GM20431 (cell line): ENCODE data around the gene CELF1.
"Not testable (repeated sequence)": the region's sequence is repeated elsewhere in the genome, so short reads cannot be mapped to it uniquely, and the experiment has no call there.

ENCODE experiments used
- in situ Hi-C: fragments of 300-500 bp; cut with MseI, MboI; formaldehyde crosslinking; loops from one replicate; pipeline ENCODE4 v1.15.0; 2020; ENCODE audit warnings: low sequenced_read_pairs; ENCODE audit not compliant: unreplicated experiment

Gene CELF1

DNA sequence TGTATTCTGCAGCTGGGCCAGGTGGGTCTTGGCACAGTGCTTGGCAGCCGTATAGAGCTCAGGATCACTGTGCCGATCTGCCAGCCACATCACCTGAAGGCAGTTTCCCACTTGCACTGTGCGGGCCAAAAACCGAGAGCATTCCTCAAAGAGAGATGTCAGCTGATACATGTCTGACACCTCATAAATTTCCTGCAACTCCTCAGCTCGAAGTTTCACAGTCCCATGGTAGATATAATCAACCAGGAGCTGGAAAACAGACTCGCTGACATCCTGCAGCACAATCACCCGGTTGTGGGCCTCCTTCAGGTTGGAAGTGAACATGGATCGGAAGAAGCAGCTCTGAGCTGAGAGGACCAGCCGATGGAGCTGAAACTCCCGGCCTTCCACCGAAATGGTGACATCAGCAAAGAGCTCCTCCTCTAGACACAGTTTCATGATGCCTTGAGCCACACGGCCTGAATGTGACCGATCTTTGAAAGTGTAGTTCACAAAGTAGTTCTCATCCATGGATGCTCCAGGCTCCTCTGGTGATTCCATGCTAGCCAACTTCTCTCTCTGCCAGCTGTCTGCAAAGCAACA is 24.6 kb upstream of the CELF1 start:
- in situ Hi-C loops, result no loop called here

- in situ Hi-C loops, result no loop called here
Observed at GRCh38 chr11:47573321-47573720, 20.4 kb upstream of the CELF1 start.

DNA sequence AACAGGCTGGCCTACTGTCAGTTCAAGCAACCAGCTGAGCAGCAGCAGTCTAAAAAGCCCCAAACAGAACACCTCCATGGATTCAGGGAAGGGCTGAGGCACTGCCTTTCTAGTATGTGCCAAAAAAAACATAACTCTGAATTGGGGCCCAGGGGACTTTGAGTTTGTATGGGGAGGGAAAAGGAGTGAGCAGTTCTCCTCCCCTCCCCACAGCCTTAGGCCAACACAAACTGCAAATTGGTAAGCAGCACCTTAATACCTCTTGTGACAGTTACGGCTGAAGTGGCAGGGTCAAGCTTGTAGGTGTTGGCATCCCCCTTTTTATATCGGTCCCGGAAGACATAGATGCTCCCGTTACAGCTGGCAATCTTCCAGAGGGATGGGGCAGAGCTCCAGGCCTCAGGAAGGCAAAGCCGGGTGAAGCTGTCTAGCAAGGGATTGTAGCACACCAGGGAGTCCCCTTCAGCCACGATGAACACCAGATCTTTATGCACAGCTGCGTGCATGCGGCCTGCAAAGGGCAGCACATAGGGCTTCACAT is 19.9 kb upstream of the CELF1 start:
- in situ Hi-C loops, result no loop called here

- in situ Hi-C loops, result no loop called here
Observed at GRCh38 chr11:47571895-47572294, 19.0 kb upstream of the CELF1 start.

DNA sequence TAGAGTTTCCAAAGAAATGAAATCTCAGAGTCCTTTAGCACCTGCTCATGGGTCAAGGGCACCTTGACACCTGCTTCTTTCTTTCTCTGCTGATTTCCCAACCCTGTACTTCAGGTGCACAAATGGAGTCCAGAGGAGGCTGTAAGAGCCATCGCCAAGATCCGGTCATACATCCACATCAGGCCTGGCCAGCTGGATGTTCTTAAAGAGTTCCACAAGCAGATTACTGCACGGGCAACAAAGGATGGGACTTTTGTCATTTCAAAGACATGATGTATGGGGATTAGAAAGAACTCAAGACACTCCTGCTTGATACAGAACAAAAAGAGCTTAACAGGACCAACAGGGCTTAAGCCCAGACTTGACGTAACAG is 18.4 kb upstream of the CELF1 start:
- in situ Hi-C loops, result no loop called here

- in situ Hi-C loops, result no loop called here
Observed at GRCh38 chr11:47570651-47571356, 17.9 kb upstream of the CELF1 start.

DNA sequence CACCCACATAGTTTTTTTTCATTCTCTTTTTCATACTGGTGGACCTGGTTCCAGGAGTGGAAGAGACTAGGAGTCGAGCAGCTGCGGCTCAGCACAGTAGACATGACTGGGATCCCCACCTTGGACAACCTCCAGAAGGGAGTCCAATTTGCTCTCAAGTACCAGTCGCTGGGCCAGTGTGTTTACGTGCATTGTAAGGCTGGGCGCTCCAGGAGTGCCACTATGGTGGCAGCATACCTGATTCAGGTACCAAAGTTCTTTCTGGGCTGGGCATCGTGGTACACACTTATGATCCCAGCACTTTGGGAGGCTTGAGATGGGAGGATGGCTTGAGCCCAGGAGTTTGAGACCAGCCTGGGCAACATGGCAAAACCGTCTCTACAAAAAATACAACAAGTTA is 16.7 kb upstream of the CELF1 start:
- in situ Hi-C loops, result no loop called here

DNA sequence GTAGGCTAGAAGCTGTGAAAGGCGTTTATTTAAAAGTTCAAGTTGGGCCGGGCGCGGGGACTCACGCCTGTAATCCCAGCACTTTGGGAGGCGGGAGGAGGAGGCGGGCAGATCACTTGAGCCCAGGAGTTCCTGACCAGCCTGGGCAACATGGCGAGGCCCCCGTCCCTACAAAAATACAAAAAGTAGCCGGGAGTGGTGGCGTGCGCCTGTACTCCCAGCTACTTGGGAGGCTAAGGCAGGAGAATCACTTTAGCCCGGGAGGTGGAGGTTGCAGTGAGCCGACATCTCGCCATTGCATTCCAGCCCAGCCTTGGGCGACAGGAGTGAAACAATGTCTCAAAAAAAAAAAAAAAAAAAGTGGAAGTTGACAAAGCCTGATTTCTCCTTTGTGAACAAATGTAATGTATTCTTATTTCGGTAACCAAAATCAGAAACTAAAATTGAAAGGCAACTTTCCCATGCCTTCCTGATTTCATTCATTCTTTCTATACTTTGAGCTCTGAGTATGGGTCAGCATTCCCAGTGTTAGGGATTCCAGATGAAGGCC is 13.3 kb upstream of the CELF1 start:
- in situ Hi-C loops, result no loop called here

- in situ Hi-C loops, result no loop called here
Observed at GRCh38 chr11:47565340-47566148, 12.6 kb upstream of the CELF1 start, which contains the start of gene PTPMT1. TSS of gene PTPMT1 (plus strand) at chr11:47565599. CDS start at chr11:47565623, 24 bp downstream.

- in situ Hi-C loops, result no loop called here
Observed at GRCh38 chr11:47564933-47565339, 12.0 kb upstream of the CELF1 start.

DNA sequence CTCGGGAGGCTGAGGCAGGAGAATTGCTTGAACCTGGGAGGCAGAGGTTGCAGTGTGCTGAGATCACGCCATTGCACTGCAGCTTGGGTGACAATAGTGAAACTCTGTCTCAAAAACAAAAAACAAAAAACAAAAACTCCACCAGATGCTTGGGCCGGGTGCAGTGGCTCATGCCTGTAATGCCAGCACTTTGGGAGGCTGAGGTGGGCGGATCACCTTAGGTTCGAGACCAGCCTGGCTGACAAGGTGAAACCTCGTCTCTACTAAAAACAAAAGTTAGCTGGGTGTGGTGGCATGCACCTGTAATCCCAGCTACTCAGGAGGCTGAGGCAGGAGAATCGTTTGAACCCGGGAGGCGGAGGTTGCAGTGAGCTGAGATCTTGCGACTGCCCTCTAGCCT is 11.4 kb upstream of the CELF1 start:
- in situ Hi-C loops, result not testable (repeated sequence)

GRCh38 chr11:47562393-47562792 is 9.5 kb upstream of the CELF1 start:
- in situ Hi-C loops, result not testable (repeated sequence)

- in situ Hi-C loops, result no loop called here
Observed at GRCh38 chr11:47560426-47560825, 7.5 kb upstream of the CELF1 start.

DNA sequence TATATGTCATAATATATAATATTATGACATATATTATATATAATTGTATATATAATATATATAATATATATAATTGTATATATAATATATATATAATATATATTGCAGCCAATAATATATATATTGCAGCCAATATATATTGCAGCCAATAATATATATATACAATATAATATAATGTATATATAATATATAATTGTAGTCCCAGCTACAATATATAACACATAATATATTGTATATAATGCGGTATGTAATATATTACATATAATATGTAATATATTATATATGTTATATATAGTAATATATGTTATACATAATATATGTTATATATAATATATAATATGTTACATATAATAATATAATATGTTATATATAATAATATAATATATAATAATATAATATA is 5.8 kb upstream of the CELF1 start:
- in situ Hi-C loops, result no loop called here

- in situ Hi-C loops, result not testable (repeated sequence)
Observed at GRCh38 chr11:47557004-47557403, 4.1 kb upstream of the CELF1 start.

DNA sequence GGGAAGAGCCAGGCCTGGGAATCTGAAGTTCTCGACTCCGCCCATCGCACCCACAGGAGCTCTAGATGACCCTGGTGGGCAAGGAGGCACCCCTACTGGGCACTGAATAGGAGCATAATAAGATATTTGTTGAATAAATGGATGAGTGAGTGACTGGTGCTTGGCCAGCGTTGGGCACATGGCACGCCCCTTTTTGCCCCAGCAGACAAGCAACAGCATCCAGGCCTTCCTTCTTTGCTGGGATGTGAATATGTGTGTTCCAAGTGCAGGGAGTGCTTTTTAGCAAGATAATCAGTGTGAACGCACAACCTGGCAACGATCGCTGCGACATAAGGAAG is 443 bp upstream of the CELF1 start:
- in situ Hi-C loops, result no loop called here

DNA sequence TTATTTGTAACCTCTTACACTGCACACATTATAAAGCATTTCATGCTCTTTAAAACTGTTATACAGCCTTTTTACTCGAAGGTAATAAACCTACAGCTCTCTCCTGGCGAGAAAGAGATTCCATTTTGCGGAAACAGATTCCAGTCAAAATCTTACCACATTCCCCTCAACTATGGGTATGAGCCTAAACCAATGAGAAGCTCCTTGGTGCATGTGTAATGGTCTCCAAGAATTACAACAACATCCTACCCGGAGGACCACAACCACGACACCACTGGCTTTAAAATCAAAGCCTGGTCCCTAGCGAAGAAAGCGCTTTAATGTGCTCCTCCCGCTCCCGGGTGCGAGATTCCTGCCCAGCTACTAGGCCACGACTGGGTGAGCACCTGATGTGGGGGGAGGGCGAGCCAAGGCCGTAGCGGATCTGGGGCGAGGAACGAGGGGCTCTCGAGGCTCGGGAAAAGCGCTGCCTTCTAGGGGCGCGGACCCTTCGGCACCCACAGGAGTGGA is 821 bp downstream of the CELF1 start:
- in situ Hi-C loops, result no loop called here

- in situ Hi-C loops, result no loop called here
Observed at GRCh38 chr11:47551086-47551485, 1.8 kb downstream of the CELF1 start.

DNA sequence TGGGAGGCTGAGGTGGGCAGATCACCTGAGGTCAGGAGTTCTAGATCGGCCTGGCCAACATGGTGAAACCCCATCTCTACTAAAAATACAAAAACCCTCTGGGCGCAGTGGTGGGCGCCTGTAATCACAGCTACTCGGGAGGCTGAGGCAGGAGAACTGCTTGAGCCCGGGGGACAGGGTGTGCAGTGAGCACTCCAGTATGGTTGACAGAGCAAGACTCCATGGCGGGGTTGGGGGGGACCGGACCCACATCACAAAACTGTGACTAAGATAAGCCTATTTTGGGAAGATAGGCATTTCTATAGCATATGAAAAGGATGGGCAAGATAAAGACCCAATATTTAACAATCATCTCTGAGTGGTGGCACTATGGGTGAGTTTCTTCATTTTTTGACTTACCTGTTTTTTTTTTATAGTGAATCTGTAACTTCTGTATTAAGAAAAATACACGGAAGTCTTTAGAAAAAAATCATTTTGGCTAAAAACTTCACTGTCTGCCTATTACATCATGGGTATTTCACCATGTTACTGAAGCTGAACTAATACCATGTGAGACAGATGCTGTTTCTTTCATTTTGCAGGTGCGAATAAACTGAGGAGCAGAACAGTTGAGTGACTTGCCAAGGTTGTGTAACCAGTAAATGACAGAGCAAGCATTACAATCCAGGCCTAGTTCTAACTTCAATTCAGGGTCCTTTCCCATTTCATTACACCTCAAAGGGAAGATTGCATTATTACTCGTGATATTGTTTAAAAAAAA is 2.5 kb downstream of the CELF1 start:
- in situ Hi-C loops, result no loop called here

GRCh38 chr11:47546274-47546673 is 6.7 kb downstream of the CELF1 start:
- in situ Hi-C loops, result not testable (repeated sequence)
